T-helper 1 cell treated with Interleukin-12 subunit alpha and Interleukin-12 subunit beta and Interleukin-4 antibody, amounts not matched to agents 30 μg/mL and 1 μg/mL, for 36 hours (primary cell): Measurements from ENCODE around the gene LIN9.
A peak's percentile ranks its signal among the peaks of the same experiment; 100 is the strongest.

Source experiments
- H3K27ac Mint-ChIP-seq: one replicate; pipeline ENCODE4 v1.8.0; 2021; ENCODE audit warnings: mild to moderate bottlenecking, mixed read lengths
- H3K27me3 Mint-ChIP-seq: one replicate; pipeline ENCODE4 v1.8.0; 2021; ENCODE audit warnings: low read depth, mixed read lengths
- H3K36me3 Mint-ChIP-seq: one replicate; pipeline ENCODE4 v1.8.0; 2021; ENCODE audit warnings: low read depth, mixed read lengths
- H3K4me1 Mint-ChIP-seq: one replicate; pipeline ENCODE4 v1.8.0; 2021; ENCODE audit warnings: low read depth, mixed read lengths
- H3K4me3 Mint-ChIP-seq: one replicate; pipeline ENCODE4 v1.8.0; 2021; ENCODE audit warnings: mild to moderate bottlenecking, moderate library complexity, mixed read lengths
- H3K9me3 Mint-ChIP-seq: one replicate; pipeline ENCODE4 v1.8.0; 2021; ENCODE audit warnings: mixed read lengths

LIN9 gene

DNA sequence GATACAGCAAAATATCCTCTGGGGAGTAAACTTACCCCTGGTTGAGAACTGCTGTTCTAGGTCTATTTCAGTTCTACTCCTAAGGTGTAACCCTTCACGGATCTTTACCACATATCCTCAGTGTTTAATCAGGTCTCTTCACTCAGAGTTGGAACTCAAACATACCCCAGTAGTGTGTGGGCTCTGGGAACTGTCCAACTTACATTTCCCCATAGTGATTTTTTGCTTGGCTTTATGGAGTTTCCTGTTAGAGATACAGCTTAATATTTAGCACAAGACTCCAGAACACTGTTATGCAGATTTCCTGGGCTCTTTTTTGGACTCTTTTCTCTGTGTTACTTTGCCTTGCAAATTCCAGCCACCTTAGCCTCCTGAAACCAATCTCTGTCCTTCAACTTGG lies 26.7 kb upstream of the LIN9 start:
- H3K4me1 Mint-ChIP-seq: peaks cover 9% of the 10 kb centered on the region
- no peak overlapping the region for H3K27ac Mint-ChIP-seq
- H3K27me3 Mint-ChIP-seq: peaks cover 6% of the 10 kb centered on the region
- H3K9me3 Mint-ChIP-seq: peaks cover 7% of the 10 kb centered on the region
- H3K4me3 Mint-ChIP-seq: no peak overlapping the region
- no peaks in the 10 kb centered on the region for H3K36me3 Mint-ChIP-seq

DNA sequence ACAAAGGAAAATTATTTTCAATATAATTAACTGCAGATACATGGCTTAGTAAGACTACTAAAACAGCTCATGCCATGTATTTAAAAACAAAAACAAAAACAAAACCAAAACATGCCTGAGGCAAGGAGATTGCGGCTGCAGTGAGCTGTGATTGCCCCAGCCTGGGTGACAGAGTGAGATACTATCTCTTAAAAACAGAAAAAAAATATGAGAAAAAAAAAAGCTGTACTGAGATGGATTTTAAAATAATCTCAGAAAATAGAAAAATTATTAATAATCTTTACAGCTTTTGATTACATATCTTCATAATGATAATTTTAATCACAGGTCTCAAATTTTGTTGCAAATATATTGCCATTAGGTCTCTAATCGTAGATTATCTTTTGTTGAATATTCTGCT lies 24.0 kb upstream of the LIN9 start:
- H3K4me1 Mint-ChIP-seq: peaks cover 11% of the 10 kb centered on the region
- peak overlapping the region; percentile 58 for H3K4me3 Mint-ChIP-seq
- no peaks in the 10 kb centered on the region for H3K9me3 Mint-ChIP-seq
- H3K27ac Mint-ChIP-seq: peak overlapping the region; percentile 64
- no peaks in the 10 kb centered on the region for H3K27me3 Mint-ChIP-seq
- H3K36me3 Mint-ChIP-seq: no peaks in the 10 kb centered on the region

- Mint-ChIP-seq H3K36me3 (no peaks in the 10 kb centered on the region), H3K4me1 (peaks cover 14% of the 10 kb centered on the region), H3K4me3 (no peak overlapping the region), H3K27ac (no peak overlapping the region), H3K27me3 (no peaks in the 10 kb centered on the region), H3K9me3 (no peaks in the 10 kb centered on the region)
Observed at GRCh38 chr1:226329237-226329636, 20.3 kb upstream of the LIN9 start.

- Mint-ChIP-seq H3K4me3 (no peak overlapping the region), H3K27me3 (no peaks in the 10 kb centered on the region), H3K36me3 (no peaks in the 10 kb centered on the region), H3K4me1 (peaks cover 6% of the 10 kb centered on the region), H3K27ac (no peak overlapping the region), H3K9me3 (no peaks in the 10 kb centered on the region)
Observed at GRCh38 chr1:226327761-226328162, 18.8 kb upstream of the LIN9 start.

- Mint-ChIP-seq H3K27me3 (peaks cover 6% of the 10 kb centered on the region), H3K27ac (no peak overlapping the region), H3K4me1 (peaks cover 4% of the 10 kb centered on the region), H3K9me3 (no peaks in the 10 kb centered on the region), H3K4me3 (no peak overlapping the region), H3K36me3 (no peaks in the 10 kb centered on the region)
Observed at GRCh38 chr1:226325178-226325577, 16.2 kb upstream of the LIN9 start.

GRCh38 chr1:226324479-226324878 lies 15.5 kb upstream of the LIN9 start:
- no peak overlapping the region for H3K4me3 Mint-ChIP-seq
- no peaks in the 10 kb centered on the region for H3K36me3 Mint-ChIP-seq
- H3K4me1 Mint-ChIP-seq: peaks cover 2% of the 10 kb centered on the region

GRCh38 chr1:226322986-226323385 lies 14.0 kb upstream of the LIN9 start:
- H3K9me3 Mint-ChIP-seq: no peaks in the 10 kb centered on the region
- H3K27ac Mint-ChIP-seq: no peak overlapping the region
- no peaks in the 10 kb centered on the region for H3K36me3 Mint-ChIP-seq
- H3K4me1 Mint-ChIP-seq: peaks cover 2% of the 10 kb centered on the region
- H3K27me3 Mint-ChIP-seq: peaks cover 13% of the 10 kb centered on the region
- H3K4me3 Mint-ChIP-seq: no peak overlapping the region

More at GRCh38 chr1:226324479-226324878, 15.5 kb upstream of the LIN9 start:
- Mint-ChIP-seq H3K27me3 (peaks cover 8% of the 10 kb centered on the region), H3K9me3 (no peaks in the 10 kb centered on the region), H3K27ac (no peak overlapping the region)

GRCh38 chr1:226320930-226321329 lies 12.0 kb upstream of the LIN9 start:
- Mint-ChIP-seq H3K27me3 (peaks cover 26% of the 10 kb centered on the region), H3K4me3 (no peak overlapping the region), H3K36me3 (no peaks in the 10 kb centered on the region), H3K4me1 (no peaks in the 10 kb centered on the region), H3K9me3 (no peaks in the 10 kb centered on the region), H3K27ac (no peak overlapping the region)

- peaks cover 47% of the 10 kb centered on the region for H3K27me3 Mint-ChIP-seq
- H3K4me3 Mint-ChIP-seq: no peak overlapping the region
- no peaks in the 10 kb centered on the region for H3K36me3 Mint-ChIP-seq
- no peaks in the 10 kb centered on the region for H3K4me1 Mint-ChIP-seq
- H3K9me3 Mint-ChIP-seq: no peaks in the 10 kb centered on the region
- H3K27ac Mint-ChIP-seq: no peak overlapping the region
Observed at GRCh38 chr1:226318471-226318870, 9.5 kb upstream of the LIN9 start.

DNA sequence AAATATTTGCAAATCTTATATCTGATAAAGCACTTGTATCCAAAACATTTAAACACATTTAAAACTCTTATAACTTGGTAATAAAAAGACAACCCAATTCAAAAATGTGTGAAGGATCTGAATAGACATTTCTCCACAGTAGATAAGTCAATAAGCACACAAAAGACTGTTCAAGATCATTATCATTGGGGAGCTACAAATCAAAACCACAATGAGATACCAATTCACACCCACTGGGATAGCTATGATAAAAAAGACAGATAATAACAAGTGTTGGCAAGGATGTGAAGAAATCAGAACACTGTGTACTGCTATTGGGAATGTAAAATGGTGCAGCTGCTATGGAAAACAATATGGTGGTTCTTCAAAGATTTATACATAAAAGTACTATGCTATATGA lies 5.1 kb upstream of the LIN9 start:
- H3K4me1 Mint-ChIP-seq: peaks cover 6% of the 10 kb centered on the region
- peaks cover 47% of the 10 kb centered on the region for H3K27me3 Mint-ChIP-seq
- H3K4me3 Mint-ChIP-seq: no peak overlapping the region
- no peaks in the 10 kb centered on the region for H3K36me3 Mint-ChIP-seq
- no peak overlapping the region for H3K27ac Mint-ChIP-seq
- H3K9me3 Mint-ChIP-seq: no peaks in the 10 kb centered on the region

DNA sequence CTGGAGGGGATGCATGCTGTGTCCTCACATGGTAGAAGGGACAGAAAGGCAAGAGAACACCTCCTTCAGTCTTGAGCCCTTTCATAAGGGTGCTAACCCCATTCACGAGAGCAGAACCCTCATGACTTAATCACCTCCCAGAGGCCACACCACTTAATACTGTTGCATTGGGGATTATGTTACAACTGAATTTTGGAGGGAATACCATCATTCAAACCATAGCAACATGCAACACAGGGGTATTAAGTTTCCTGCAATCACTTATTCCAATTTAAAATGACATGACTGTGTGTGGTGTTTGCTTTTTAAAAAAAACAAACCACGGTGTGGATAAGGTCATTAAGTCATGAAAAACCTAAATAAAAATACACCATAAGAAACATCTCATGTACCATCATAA lies 3.1 kb upstream of the LIN9 start:
- Mint-ChIP-seq H3K27me3 (peaks cover 39% of the 10 kb centered on the region), H3K9me3 (no peaks in the 10 kb centered on the region), H3K27ac (no peak overlapping the region), H3K4me1 (peaks cover 12% of the 10 kb centered on the region), H3K36me3 (no peaks in the 10 kb centered on the region), H3K4me3 (no peak overlapping the region)

DNA sequence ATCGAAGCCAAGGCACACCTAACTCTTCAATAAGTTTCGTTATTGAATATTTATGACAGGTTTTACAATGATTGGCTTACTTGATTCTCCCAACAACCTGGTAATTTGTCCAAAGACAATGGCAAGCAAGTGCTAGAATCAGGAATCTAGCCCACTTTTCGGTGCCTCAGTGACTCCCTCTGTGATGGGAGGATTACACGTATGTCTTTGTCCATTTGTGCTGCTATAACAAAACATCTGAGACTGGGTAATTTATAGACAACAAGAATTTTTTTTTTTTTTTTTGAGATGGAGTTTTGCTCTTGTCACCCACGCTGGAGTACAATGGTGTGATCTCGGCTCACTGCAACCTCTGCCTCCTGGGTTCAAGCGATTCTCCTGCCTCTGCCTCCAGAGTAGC lies 2.4 kb upstream of the LIN9 start:
- H3K27ac Mint-ChIP-seq: no peak overlapping the region
- H3K4me3 Mint-ChIP-seq: no peak overlapping the region
- no peaks in the 10 kb centered on the region for H3K36me3 Mint-ChIP-seq
- no peaks in the 10 kb centered on the region for H3K9me3 Mint-ChIP-seq
- peaks cover 12% of the 10 kb centered on the region for H3K4me1 Mint-ChIP-seq
- H3K27me3 Mint-ChIP-seq: peaks cover 33% of the 10 kb centered on the region

GRCh38 chr1:226310637-226311195 lies 1.8 kb upstream of the LIN9 start:
- no peaks in the 10 kb centered on the region for H3K9me3 Mint-ChIP-seq
- no peak overlapping the region for H3K27ac Mint-ChIP-seq
- no peak overlapping the region for H3K4me3 Mint-ChIP-seq
- H3K36me3 Mint-ChIP-seq: no peaks in the 10 kb centered on the region
- peaks cover 13% of the 10 kb centered on the region for H3K4me1 Mint-ChIP-seq
- H3K27me3 Mint-ChIP-seq: peaks cover 26% of the 10 kb centered on the region

DNA sequence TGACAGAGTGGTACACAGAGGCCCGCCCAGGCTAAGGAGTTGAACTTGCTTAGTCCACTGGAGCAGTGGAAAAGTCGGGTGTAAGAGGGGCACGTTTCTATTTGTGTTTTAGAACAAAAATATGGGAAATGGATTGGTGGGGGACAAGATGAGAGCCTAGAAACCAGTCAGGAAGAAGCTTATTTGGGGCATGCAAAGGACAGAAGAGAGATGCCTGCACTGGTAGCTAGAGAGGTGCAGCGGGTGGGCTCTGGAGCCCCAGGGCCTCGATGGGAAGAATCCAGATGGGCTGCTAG lies 1.2 kb upstream of the LIN9 start:
- H3K4me1 Mint-ChIP-seq: peaks cover 15% of the 10 kb centered on the region
- no peaks in the 10 kb centered on the region for H3K36me3 Mint-ChIP-seq
- no peak overlapping the region for H3K27ac Mint-ChIP-seq
- H3K27me3 Mint-ChIP-seq: peaks cover 21% of the 10 kb centered on the region
- H3K4me3 Mint-ChIP-seq: peak overlapping the region; percentile 71
- H3K9me3 Mint-ChIP-seq: no peaks in the 10 kb centered on the region

DNA sequence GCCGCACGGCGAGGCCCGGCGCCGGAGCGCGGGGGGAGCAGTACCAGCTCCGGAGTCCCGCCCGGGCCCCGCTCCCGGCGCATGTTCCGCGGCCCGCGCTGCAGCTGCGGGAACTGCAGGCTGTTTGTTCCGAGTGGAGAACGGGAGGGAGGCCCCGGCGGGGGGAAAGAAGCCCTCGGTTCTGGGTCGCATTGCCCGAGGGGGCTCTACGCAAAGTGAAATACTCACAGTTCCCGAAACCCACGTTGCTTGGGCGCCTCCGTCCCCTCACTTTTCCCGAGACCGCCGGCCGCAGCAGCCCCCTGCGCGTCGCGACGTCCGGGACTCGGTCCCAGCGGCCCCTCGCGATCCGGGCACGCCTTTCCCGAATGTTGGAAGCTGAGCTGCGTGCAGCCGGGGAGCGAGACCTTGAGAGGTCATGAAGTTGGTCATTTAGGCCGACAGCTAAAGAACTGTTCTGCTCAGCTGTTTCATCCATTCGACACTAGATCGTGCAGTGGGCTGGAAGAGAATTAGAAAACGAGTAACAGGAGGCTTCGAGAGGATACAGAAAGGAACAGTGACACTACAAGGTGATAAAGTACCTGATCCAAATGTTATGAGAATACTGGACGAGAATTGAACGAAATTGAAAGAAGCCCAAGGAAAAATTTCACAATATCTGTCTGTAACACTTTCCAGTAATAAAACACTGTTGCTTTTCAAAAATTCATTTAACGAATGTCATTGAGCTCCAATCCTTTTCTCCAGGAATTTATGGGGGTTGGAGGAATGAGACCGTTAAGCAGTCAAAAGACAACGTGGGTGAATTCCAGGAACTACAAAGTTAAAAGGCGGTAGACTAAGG lies 657 bp upstream of the LIN9 start:
- Mint-ChIP-seq H3K27me3 (peaks cover 17% of the 10 kb centered on the region), H3K27ac (peak overlapping the region; percentile 8), H3K4me3 (peak overlapping the region; percentile 71), H3K36me3 (no peaks in the 10 kb centered on the region), H3K9me3 (no peaks in the 10 kb centered on the region), H3K4me1 (peaks cover 17% of the 10 kb centered on the region)
